A172 (cell line): ENCODE data around the gene TRIM62. TPM values are rescaled to one million over a fixed set of nuclear protein-coding genes. Genes with fewer than 3 reads are reported as not detected.
"Not testable (repeated sequence)": the region's sequence is repeated elsewhere in the genome, so short reads cannot be mapped to it uniquely, and the experiment has no call there.

Experiments
- DNase-seq: peaks from one replicate; pipeline ENCODE4 v3.0.0-alpha.2; 2015; ENCODE audit warnings: low spot score
- total RNA-seq: library from RNA; depleted of rRNA; stranded (reverse); fragments of >200 nt; shearing (Covaris generic); gene quantifications from 2 replicates; pipeline ENCODE4 v1.2.3, GENCODE V29; 2014

TRIM62 gene
- total RNA-seq, 1 experiment from 2014 or later: 1.00 TPM

DNA sequence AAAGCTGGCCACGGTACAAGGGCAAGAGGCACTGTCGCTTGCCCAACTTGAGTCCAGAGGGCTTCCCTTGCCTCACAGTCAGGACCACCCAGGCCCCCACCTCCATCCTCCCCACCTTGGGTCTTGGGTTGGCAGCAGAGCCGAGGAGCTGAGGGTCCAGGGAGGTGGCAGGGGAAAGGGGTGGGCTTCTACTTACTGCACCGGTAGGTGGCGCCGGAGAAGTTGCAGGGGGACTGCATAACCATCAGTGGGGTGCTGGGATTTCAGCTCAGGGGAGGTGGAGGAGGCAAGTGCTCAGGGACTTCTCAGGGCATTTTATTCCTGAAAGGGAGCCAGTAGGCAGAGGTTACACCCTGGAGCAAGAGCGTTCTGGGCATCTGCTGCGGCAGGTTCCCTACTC is 44.0 kb downstream of the TRIM62 start:
- no peak for DNase-seq

DNA sequence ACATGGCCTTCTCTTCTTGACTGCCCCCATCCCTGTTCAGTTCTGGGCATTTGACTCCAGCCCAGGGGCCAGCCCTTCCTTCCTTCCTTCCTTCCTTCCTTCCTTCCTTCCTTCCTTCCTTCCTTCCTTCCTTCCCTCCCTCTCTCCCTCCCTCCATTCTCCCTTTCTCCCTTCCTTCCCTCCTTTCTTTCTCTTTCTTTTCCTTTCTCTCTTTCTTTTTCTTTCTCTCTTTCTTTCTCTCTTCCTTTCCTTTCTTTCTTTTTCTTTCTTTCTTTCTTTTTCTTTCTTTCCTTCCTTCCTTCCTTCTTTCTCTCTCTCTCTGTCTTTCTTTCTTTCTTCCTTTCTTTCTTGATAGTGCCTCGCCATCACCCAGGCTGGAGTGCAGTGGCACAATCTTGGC is 45.8 kb downstream of the TRIM62 start:
- not testable (repeated sequence) for DNase-seq

DNA sequence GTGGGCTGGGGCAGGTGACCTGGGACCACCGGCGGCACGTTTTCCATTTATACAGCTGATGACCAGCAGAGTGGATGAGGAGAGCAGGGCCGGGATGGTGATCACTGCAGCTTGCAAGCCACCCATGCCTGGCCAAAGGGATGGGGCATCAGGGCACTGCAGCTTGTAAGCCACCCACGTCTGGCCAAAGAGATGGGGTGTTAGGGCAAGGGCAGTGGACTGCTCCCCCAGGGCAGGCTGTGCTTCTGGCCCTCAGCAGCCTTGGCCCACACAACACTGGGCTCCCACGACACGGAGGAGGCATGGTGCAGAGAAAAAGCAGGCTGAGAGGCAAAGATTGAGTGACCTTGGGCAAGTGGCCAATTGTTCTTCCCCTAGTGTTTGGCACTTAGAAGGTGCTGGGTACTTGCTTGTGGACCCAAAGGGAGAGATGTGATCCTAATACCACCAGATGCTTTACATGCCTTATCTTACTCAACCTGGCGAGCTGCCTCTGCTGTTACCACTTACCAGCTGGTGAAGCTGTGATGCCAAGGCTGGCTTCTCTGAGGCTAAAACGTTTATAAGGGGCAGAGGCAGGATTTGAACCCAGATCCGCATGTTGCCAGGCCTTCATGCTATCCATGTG is 48.3 kb downstream of the TRIM62 start:
- no peak for DNase-seq

DNA sequence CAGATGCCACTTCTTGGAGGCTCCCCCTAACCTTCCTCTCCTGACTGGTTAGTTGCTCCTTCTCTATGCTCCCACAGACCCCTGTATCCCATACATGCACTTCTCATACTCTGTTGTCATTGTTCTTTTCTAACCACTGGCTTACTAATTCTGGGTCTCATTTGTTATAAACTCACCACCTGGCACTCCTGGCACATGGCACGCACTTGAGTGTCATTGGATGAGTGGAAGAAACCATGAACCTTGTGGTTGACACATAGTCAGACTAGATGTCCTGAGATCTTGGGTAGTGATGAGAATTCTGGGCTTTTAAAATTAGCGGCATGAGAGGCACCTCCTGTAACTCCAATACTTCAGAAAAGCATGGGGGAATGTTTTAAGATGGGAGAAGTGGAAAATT is 49.3 kb downstream of the TRIM62 start:
- no peak for DNase-seq

DNA sequence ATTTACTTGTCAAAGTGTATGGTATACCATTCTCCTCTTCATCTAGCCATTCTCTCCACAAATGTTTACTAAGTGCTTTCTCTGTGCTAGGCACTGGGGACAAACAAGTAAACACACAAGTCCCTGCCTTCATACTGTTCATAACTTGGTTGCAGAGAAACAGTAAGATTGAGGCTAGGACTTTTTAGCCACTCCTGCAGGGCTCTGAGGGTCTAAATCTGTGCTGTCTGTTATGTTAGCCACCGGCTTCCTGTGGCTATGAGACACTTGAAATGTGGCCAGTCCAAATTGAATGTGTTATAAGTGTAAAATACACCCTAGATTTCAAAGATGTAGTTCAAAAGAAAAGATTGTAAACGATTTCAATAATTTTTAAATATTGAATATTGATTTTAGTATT is 50.7 kb downstream of the TRIM62 start:
- DNase-seq: no peak

DNA sequence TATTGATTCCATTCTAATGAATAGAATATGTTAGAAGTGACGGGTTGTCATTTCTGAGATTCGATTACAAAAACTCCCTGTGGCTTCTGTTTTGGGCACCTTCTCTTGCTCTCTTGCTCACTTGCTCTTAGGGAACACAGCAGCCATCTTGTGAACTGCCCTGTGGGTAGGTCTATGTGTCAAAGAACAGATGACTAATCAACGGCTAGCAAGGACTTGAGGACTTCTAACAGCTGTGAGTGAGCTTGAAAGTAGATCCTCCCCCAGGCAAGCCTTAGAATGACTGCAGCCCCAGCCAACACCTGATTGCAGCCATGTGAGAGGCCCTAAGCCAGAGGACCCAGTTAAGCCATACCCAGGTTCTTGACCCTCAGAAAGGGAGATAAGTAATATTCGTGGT is 51.5 kb downstream of the TRIM62 start:
- DNase-seq: no peak

GRCh38 chr1:33128781-33129180 is 53.1 kb downstream of the TRIM62 start:
- DNase-seq: no peak

DNA sequence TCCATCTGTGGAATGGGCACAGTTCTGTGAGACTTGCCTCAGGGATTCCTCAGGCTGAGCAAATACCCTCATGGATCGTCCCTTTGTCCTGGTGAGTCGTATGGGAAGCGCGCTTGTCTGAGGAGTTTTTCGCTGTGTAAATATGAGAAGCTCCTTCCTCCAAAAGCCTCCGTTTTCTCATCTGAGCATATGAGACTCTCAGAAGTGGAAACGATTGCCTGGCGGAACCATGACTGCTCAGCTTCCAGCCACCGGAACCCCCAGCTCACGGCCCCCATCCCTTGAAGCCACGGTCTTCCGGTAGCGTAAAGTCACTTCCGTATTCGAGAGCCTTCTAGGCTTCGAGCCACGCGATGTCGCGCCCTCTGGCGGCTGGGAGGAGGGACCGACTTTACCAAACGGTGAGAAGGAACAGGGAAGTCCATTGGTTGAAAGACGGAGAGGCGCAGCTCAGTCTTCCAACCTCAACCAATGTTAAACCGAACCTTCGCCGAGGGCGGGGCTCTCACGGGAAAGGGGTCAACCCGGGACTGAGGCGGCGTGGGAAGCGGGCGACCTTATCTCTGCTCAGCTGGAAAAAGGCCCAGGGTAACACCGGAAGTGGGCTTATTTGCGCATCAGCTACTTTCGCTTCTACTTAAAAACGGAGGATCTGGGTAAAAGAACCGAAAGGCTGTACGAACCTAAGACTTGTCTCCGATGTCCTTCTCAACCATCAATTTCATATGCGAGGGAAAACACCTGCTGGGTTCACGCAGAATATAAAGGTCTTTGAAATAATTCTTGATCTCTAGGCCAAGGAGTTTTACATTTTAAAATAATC is 54.6 kb downstream of the TRIM62 start:
- DNase-seq: peak; percentile 96

DNA sequence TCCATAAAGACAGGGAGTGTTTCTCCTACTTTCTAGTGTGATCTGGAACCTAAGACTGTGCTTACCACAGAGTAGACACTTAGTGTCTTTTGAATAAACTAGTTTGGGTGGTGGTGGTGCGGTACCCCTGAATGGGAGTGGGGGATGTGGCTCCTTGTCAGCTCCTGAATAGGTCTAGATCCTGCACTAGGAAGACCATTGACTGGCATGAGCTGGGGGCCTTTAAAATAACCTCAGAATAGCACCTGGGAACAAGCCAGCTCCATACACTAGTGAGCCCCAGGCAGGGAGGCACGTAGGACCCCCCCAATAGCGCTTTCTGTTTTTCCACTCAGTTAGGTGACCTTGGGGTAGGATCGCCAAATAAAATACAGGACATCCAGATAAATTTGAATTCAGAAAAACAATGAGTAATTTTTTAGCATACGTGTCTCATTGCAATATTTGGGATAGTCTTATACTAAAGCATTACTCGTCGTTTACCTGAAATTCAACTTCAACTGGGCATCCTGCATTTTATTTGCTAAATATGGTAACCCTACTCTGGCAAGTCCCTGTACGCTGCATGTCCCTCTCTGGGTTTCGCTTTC is 55.3 kb downstream of the TRIM62 start:
- DNase-seq: no peak

- DNase-seq: not testable (repeated sequence)
Measured at GRCh38 chr1:33124647-33125046, 57.2 kb downstream of the TRIM62 start.

DNA sequence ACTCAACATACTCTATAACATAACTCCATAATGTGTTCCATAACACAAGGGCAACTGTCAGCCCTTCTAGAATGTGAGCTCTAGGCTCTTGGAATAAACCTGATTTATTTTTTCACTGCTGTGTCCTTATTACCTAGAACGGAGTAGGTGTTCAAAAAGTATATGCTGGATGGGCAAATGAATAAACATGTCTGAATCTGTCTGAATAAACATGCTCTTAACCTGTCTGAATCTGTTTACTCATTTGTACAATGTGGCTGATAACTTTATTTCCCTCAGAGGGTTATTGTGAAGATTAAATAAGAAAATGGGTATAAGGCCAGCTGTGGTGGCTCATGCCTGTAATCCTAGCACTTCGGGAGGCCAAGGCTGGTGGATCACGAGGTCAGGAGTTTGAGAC is 58.6 kb downstream of the TRIM62 start:
- DNase-seq: no peak

GRCh38 chr1:33122483-33123178 is 59.2 kb downstream of the TRIM62 start:
- no peak for DNase-seq

- DNase-seq: no peak
Measured at GRCh38 chr1:33121728-33122127, 60.1 kb downstream of the TRIM62 start.

DNA sequence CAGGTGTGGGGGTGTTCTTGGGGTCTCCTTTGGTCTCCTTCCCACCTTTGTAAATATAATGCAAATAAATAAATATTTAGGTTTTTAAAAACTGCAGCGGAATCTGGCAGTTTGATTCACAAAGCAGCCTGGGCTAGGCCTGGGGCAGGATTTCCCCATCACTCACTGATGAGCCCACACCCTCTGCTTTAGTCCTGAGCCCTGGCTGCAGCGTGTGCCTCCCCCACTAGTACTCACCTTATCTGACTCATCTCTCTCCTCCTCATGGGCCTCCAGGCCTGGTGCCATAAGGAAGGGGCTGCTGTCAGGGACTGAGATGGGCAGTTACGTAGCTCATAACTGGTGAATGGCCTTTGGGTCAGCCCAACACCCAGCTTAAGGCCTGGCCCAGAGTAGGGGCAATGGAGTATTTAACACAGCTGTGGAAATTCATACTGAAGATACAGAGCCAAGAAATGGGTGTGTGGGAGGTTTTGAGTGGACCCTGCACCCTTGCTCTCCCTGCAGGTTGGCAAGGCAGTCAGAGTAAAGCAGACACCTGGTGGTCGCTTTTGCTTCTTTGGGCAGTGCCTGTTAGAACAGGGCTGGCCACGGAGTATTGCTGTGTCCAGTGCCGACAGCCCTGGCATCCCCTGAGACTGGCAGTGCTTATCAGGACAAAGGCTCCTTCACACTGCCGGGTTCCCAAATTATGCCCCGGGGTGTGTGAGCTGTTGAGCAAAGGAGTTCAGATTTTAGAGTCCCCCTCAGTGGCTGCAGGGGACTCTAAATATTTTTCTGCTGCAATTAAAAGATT is 61.2 kb downstream of the TRIM62 start:
- DNase-seq: no peak

DNA sequence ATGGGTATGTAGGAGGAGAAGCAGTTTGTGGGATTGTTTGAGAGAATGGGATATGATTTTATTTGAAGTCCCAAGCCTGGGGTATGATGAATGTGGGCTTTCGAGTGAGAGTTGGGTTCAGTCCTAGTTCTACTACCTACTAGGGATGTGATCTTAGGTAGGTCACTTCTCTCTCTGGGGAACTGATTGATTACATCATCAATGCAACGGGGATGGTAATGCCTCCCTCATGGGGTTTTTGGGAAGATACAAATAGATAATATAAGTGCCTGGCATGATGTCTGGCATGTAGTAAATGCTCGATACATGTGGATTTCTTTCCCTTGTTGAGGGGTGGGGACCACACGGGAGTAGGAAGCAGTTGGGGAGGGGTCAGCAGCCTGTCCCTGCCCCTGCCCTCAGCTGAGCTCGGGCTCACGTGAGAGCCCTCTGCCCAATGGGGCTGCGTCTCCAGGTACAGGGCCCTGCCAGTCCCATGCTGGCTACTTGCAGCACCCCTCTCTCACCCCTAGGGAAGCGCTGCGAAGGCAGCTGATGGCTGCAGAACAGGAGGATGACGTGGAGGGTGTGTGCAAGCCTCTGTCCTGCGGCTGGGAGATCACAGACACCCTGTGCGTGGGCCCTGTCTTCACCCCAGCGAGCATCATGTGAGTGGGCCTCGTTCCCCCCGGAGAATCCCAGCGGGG is 62.2 kb downstream of the TRIM62 start:
- no peak for DNase-seq

GRCh38 chr1:33119050-33119449 is 62.8 kb downstream of the TRIM62 start:
- no peak for DNase-seq

DNA sequence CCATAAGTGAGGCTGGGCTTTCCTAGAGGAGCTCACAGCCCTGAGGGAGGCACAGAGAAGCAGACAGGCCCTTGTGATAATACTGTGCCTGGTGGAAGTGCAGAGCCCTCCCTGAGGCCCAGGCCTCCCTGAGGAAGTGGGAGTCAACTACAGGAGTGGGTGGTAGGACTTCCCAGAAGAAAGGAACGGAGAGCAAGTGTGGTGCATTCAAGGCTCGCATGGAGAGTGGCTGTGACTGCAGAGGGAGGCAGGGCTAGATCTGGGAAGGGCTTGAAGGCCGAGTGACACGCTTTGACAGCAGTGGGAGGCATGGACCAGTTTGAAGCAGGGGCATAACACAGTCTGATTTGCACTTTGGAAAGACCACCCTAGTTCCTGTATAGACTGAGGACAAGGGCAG is 63.6 kb downstream of the TRIM62 start:
- DNase-seq: no peak

DNA sequence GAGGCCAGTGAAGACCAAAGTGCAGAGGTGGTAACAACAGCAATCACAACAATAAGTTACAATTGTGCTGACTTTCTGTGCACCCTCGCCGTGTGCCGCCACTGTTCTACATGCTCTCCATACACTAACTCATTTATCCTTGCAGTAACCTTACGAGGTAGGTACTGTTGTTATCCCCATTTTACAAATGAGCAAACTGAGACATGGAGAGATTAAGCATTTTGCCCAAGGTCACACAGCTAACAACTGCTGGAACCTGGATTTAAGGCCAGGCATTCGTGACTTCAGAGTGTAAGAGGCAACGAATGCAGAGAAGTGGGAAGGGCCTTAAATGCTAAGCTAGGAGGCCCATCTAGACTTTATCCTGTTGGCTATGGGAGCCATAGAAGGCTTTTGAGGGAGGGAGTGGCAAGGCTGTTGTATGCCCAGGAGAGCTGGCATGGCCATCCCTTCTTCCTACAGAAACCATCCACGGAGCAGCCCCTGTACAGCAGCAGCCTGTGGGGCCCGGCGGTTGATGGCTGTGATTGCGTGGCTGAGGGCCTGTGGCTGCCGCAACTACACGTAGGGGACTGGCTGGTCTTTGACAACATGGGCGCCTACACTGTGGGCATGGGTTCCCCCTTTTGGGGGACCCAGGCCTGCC is 64.3 kb downstream of the TRIM62 start:
- no peak for DNase-seq

- no peak for DNase-seq
Measured at GRCh38 chr1:33111965-33112364, 69.9 kb downstream of the TRIM62 start.

- DNase-seq: no peak
Measured at GRCh38 chr1:33110477-33110876, 71.4 kb downstream of the TRIM62 start.

DNA sequence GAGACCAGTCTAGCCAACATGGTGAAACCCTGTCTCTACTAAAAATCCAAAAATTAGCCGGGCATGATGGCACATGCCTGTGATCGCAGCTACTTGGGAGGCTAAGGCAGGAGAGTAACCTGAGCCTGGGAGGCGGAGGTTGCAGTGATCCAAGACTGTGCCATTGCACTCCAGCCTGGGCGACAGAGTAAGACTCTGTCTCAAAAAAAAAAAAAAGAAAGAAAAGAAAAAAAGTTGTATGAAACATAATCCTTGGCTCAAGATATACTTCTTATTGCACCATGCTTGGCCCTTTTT is 81.8 kb downstream of the TRIM62 start:
- not testable (repeated sequence) for DNase-seq
